Activated CD4-positive, alpha-beta T cell treated with anti-CD3 and anti-CD28 coated beads, Interleukin-2, amount 50 U/mL, for 16 hours (primary cell): ENCODE data around the gene AXDND1.
"Not testable (repeated sequence)": the region's sequence is repeated elsewhere in the genome, so short reads cannot be mapped to it uniquely, and the experiment has no call there.

ENCODE experiments used
- DNase-seq: peaks from one replicate; pipeline ENCODE4 v3.0.0-alpha.2; 2020

Gene AXDND1

GRCh38 chr1:179365342-179366092, at the start of gene AXDND1:
Gene AXDND1 (plus strand): TSS chr1:179365971. CDS start chr1:179366510, 539 bp downstream.
- peak; percentile 89 for DNase-seq

- no peak for DNase-seq
Observed at GRCh38 chr1:179318491-179318890, 47.3 kb upstream of the AXDND1 start.

GRCh38 chr1:179321533-179322216, 44.1 kb upstream of the AXDND1 start:
- DNase-seq: no peak

GRCh38 chr1:179322557-179322956, 43.2 kb upstream of the AXDND1 start:
- no peak for DNase-seq

- no peak for DNase-seq
Observed at GRCh38 chr1:179323436-179323835, 42.3 kb upstream of the AXDND1 start.

- DNase-seq: no peak
Observed at GRCh38 chr1:179325836-179326235, 39.9 kb upstream of the AXDND1 start.

GRCh38 chr1:179326746-179327145, 39.0 kb upstream of the AXDND1 start:
- no peak for DNase-seq

- no peak for DNase-seq
Observed at GRCh38 chr1:179327196-179327595, 38.6 kb upstream of the AXDND1 start.

- DNase-seq: no peak
Observed at GRCh38 chr1:179327679-179328078, 38.1 kb upstream of the AXDND1 start.

GRCh38 chr1:179329862-179330261, 35.9 kb upstream of the AXDND1 start:
- DNase-seq: no peak

- DNase-seq: no peak
Observed at GRCh38 chr1:179334440-179334839, 31.3 kb upstream of the AXDND1 start.

GRCh38 chr1:179337288-179337687, 28.5 kb upstream of the AXDND1 start:
- no peak for DNase-seq

- DNase-seq: no peak
Observed at GRCh38 chr1:179337942-179338560, 27.7 kb upstream of the AXDND1 start.

GRCh38 chr1:179340918-179341317, 24.9 kb upstream of the AXDND1 start:
- no peak for DNase-seq

- no peak for DNase-seq
Observed at GRCh38 chr1:179341943-179342547, 23.7 kb upstream of the AXDND1 start.

- no peak for DNase-seq
Observed at GRCh38 chr1:179342740-179343404, 22.9 kb upstream of the AXDND1 start.

GRCh38 chr1:179351281-179351680, 14.5 kb upstream of the AXDND1 start:
- DNase-seq: no peak

GRCh38 chr1:179352236-179352635, 13.5 kb upstream of the AXDND1 start:
- DNase-seq: no peak

GRCh38 chr1:179353546-179353945, 12.2 kb upstream of the AXDND1 start:
- DNase-seq: no peak

GRCh38 chr1:179361631-179362030, 4.1 kb upstream of the AXDND1 start:
- DNase-seq: not testable (repeated sequence)

- DNase-seq: no peak
Observed at GRCh38 chr1:179366093-179366800, 476 bp downstream of the AXDND1 start.

- DNase-seq: peak; percentile 76
Observed at GRCh38 chr1:179369751-179370341, 4.1 kb downstream of the AXDND1 start.
